Epithelial cell of proximal tubule (primary cell): ENCODE measurements around the gene ORAI3. TPM values are rescaled to one million over a fixed set of nuclear protein-coding genes. Genes with fewer than 3 reads are reported as not detected.

ENCODE experiments used
- DNase-seq: peaks from one replicate; pipeline ENCODE4 v3.0.0-alpha.2; 2011; ENCODE audit warnings: low read depth
- H3K4me3 ChIP-seq: 2 replicates; pipeline ENCODE4 v1.5.1; 2011; ENCODE audit warnings: low read depth, mild to moderate bottlenecking, low read length
- CTCF ChIP-seq: conservative IDR thresholded peaks from 2 replicates; pipeline ENCODE4 v1.5.1; 2012; ENCODE audit warnings: low read depth, mild to moderate bottlenecking, low read length
- total RNA-seq: library from RNA; depleted of rRNA; stranded (reverse); fragments of >200 nt; gene quantifications from 2 replicates; pipeline ENCODE4 v1.2.3, GENCODE V29; 2015

Gene ORAI3
- total RNA-seq, 1 donor from 2014 or later, result 37.6 TPM

- DNase-seq, result no peak
- TF ChIP-seq CTCF, result no peak
- peak overlapping the region; percentile 71 for H3K4me3 ChIP-seq
These were observed 37.5 kb downstream of the ORAI3 start for GRCh38 chr16:30986129-30986991.

GRCh38 chr16:30987581-30988190 is 38.8 kb downstream of the ORAI3 start:
- no peak for TF ChIP-seq CTCF
- DNase-seq, result no peak
- H3K4me3 ChIP-seq, result no peak overlapping the region

GRCh38 chr16:30989469-30990047 is 40.7 kb downstream of the ORAI3 start:
- H3K4me3 ChIP-seq, result no peak overlapping the region
- TF ChIP-seq CTCF, result no peak

GRCh38 chr16:30990105-30990504 is 41.2 kb downstream of the ORAI3 start:
- no peak for TF ChIP-seq CTCF
- DNase-seq, result no peak
- H3K4me3 ChIP-seq, result no peak overlapping the region

More at GRCh38 chr16:30989469-30990047, 40.7 kb downstream of the ORAI3 start:
- DNase-seq, result no peak

- TF ChIP-seq CTCF, result no peak
- no peak for DNase-seq
- H3K4me3 ChIP-seq, result no peak overlapping the region
These were observed 42.2 kb downstream of the ORAI3 start for GRCh38 chr16:30991052-30991451.

GRCh38 chr16:30992276-30992780 is 43.5 kb downstream of the ORAI3 start:
- no peak for TF ChIP-seq CTCF
- DNase-seq, result no peak
- no peak overlapping the region for H3K4me3 ChIP-seq
